Hepatic stellate cell (primary cell): ENCODE results near the gene SIT1.

Experiments
- DNase-seq: peaks from one replicate; pipeline ENCODE4 v3.0.0; 2011; ENCODE audit warnings: low spot score

The SIT1 gene

GRCh38 chr9:35682520-35683315, 32.0 kb upstream of the SIT1 start:
- no peak for DNase-seq

- no peak for DNase-seq
Measured at GRCh38 chr9:35682051-35682450, 31.3 kb upstream of the SIT1 start.

DNA sequence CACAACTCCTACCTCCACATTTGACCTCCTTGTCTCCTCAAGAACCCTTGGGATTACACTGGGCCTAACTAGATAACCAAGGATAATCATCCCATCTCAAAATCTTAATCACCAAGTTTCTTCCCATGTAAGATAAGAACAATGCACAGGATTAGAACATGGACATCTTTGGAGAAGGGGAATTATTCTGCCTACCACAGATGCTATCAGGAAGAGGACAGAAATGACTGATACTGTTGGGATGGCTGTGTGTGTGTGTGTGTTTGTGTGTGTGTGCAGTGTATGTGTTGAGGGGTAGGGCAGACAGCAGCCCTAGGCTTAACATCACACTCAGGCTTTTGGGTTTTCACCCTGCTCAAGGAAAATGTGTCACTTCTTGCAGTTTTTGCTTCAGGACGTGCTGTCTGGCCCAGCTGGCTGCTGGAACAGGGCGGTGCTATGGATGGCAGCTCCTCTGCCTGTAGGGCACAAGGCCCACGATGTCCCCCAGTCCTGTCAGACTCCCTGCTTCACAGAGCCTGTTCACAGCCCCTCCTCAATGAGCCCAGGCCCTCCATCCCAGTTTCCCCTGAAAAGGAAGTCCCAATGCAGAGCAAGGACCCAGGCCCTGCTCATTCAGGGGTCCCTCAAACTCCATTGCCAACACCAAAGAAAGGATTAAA, 30.7 kb upstream of the SIT1 start:
- no peak for DNase-seq

GRCh38 chr9:35680331-35681105, 29.8 kb upstream of the SIT1 start:
- DNase-seq = no peak

GRCh38 chr9:35679766-35680330, 29.1 kb upstream of the SIT1 start:
- DNase-seq = no peak

DNA sequence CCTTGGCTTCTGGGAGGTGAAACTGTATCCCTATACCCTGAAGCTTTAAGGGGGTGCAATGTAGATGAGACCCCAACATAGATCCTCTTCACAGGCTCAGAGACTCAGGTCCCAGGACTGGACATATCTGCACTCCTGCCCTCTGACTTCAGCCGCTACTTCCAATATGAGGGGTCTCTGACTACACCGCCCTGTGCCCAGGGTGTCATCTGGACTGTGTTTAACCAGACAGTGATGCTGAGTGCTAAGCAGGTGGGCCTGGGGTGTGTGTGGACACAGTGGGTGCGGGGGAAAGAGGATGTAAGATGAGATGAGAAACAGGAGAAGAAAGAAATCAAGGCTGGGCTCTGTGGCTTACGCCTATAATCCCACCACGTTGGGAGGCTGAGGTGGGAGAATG, 28.4 kb upstream of the SIT1 start:
- no peak for DNase-seq

GRCh38 chr9:35675732-35676392, 25.1 kb upstream of the SIT1 start:
- no peak for DNase-seq

- no peak for DNase-seq
Measured at GRCh38 chr9:35675204-35675603, 24.5 kb upstream of the SIT1 start.

GRCh38 chr9:35674025-35674361, 23.3 kb upstream of the SIT1 start:
- DNase-seq = no peak

- no peak for DNase-seq
Measured at GRCh38 chr9:35673132-35674024, 22.6 kb upstream of the SIT1 start, which contains the start of gene CA9. Gene CA9 (plus strand): TSS chr9:35673928. CDS start chr9:35673960, 32 bp downstream.

- no peak for DNase-seq
Measured at GRCh38 chr9:35669331-35670145, 18.8 kb upstream of the SIT1 start.

DNA sequence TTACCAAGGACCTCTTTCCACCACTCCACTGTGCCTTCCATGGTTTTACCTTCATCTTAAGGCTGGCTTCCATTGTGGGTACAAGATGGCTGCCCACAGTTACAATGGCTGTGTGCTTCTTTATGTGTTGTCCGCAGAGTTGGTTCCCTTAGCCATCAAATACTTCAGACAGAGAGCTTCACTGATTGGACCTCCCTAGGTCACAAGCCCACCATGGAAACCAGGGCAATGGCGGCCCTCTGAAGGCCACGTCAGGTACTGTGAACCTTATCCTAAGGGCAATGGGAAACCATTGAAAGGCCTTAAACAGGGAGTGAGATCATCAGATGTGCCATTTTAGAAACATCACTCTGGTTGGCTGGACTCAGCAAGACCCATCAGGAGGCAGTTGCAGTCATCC, 17.2 kb upstream of the SIT1 start:
- DNase-seq = no peak

GRCh38 chr9:35666549-35666948, 15.8 kb upstream of the SIT1 start:
- DNase-seq = no peak

- peak; percentile 80 for DNase-seq
Measured at GRCh38 chr9:35666045-35666444, 15.3 kb upstream of the SIT1 start.

GRCh38 chr9:35665471-35665818, 14.7 kb upstream of the SIT1 start:
- DNase-seq = no peak

DNA sequence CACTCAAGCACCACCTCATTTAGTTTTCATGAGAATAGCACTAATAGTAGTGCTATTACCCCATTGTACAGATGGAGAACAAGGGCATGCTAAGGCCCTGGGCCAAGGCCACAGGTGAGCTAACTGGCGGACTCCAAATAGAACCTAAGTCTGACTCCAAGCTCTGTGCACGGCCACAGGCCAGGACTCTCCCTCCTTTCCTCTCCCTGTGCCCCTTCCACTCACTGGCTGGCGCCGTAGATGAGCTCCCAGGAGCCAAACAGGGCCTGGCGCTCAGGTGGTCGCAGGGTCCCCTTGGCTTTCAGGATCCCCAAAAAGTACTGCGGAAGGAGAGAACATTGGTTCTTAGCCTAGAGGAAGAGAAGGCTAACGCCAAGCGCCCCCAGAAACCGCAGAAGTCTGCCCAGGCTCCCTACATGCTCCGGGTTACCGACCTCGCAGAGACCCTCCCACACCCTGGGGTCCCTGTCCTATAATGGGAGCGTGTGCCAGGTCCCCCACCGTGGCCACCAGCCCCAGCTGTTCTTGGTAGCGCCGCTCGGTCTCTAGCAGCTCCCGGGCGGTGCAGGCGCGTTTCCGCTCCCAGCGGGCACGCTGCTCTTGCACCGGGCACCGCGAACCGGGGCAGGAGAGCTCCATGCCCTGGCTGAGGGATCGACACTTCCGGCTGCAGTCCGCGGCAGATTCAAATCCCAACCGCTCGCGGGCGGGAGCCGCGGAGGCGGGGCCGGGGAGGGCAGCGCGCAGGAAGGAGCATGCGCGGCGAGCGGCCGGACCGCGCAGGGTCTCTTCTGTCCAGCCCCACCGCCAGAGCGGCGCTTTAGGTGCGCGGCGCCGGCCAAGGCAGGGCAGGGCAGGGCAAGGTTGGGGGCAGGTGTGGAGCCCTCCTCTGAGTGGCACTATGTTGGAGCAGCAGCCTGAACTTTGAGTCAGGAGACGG, 14.1 kb upstream of the SIT1 start, which contains the start of gene ARHGEF39:
TSS of gene ARHGEF39 (minus strand) at position 665 of the 940 bp plus-strand sequence. CDS start at position 639, 26 bp downstream.
- peak; percentile 93 for DNase-seq

- no peak for DNase-seq
Measured at GRCh38 chr9:35662437-35662836, 11.7 kb upstream of the SIT1 start.

DNA sequence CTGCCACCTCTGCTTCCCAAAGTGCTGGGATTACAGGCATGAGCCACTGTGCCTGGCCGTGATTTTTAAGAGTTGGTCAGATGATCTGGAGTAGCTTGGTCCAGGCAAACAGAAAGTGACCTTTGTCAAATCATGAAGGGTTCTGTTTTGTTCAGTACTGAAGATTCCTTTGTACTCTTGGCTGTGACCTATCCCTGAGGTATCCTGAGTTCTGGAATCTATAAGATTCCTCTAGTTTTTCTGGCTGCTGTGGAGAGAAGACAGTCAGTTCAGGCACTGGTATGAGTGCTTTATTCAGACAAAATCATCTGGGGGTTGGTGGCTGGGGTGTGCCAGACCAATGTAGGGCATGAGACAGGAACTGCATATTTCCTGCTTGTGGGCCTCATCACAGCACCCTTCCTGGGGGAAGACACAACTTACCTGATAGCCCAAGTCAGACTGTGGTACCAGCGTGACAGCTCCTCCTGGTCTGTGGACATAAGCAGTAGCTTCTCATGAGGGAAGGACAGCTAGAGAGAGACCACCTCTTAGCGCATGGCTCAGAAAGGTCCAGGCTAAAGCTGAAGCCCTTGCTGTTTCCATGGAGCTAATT, 11.1 kb upstream of the SIT1 start:
- DNase-seq = no peak
